Ammon's horn (tissue), 1 donor: Measurements from ENCODE around the gene PIR.

Experiments used
- DNase-seq: peaks from one replicate; pipeline ENCODE4 v3.0.0-alpha.2; 2016; ENCODE audit warnings: low spot score

The PIR gene

DNA sequence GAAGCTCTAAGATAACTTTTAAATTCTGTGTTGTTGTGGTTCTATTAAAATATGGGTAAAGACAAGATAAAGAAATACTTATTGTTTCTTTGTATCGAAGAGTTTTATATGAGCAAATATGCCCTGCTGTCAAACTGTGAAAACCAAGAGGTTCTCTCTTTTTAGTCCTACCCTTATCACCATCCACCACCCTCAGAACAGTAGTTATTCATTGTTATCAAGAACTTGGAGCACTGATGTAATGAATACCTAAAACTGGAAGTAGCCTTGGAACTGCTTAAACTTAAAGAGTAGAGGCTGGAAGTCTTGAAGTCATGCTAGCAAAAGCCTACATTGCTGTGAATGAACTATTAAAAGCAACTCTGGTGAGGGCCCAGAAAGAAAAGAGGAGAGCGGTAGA is 9.2 kb downstream of the PIR start:
- DNase-seq, result no peak

DNA sequence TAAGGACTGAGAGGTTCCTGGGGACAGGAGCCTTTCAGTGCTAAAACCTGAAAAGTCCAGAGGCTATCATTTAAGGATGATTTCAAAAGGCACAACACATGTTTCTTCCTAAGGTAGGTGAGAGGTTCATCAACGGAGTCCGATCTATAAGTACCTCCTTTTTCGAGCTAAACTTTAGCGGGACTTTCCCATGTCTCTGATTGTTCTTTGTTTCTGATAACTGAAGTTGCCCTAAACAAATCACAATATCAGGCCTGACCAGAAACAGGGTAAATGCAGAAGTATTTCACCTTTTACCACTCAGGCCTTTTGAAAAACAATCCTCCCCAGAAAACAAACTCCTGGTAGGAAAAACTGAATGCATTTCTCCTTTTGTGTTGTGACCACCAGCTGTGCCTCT is 17.6 kb downstream of the PIR start:
- no peak for DNase-seq

DNA sequence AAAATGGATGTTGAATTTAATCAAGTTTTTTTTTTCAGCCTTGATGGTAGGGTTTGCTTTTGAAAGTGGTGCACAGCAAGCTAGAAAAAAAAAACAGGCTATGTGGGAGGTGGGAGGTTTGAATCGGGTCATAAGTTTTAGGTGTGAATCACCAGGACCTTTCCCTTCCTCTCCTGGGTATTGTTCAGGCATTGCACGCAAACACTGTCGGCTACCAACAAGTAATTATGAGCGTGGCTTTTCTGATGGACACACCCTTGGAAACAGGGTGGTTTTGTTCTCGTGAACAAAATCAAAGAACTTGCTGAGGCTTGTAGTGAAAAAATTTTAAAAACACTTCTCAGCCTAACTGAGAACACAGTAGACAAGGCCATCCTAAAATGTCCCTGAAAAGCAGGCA is 18.1 kb downstream of the PIR start:
- DNase-seq, result no peak

DNA sequence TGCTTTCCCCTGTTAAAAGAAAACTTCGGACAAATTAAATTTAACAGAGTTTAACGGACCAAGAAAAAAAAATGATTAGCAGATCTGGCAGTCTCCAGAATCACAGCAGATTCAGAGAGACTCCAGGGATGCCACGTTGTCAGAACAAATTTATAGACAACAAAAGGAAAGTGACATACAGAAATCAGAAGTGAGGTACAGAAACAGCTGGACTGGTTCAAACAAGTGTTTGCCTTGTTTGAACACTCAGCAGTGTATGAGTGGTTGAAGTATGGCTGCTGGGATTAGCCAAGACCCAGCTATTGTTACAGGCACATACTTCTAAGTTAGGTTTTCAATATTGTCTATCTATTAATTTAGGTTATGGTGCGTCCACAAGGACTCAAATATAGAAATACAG is 19.1 kb downstream of the PIR start:
- no peak for DNase-seq

DNA sequence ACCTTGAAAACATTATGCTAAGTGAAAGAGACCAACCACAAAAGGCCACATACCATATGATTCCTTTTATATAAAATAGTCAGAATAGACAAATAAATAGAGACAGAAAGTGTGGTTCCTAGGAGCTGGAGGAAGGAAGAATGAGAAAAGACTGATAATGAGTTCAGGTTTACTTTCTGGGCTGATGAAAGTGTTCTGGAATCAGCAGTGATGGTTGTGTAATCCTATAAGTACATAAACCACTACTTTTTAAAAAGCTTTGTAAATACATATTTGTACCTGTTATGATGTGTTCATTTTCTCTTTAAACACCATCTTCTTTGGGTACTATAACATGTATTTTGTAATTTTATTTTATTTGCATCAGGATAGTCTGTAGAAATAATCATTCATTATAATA is 20.6 kb downstream of the PIR start:
- DNase-seq, result no peak

DNA sequence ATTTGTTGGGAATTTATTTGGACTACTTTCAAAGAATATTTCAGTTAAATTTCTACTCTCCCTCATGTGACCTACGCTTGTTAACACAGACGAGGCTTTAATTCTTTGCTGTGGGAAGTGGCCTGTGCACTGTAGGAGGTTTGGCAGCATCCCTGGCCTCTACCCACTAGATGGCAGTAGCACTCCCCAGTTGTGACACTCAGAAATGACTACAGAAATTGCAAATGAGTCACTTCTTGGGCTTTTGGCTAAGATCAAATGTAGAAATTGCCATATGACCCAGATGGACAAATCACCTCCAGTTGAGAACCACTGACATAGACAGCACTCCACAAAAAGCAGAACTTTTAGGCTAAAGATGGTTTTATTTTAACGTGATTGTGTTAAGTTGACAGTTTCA is 22.1 kb downstream of the PIR start:
- peak; percentile 75 for DNase-seq

DNA sequence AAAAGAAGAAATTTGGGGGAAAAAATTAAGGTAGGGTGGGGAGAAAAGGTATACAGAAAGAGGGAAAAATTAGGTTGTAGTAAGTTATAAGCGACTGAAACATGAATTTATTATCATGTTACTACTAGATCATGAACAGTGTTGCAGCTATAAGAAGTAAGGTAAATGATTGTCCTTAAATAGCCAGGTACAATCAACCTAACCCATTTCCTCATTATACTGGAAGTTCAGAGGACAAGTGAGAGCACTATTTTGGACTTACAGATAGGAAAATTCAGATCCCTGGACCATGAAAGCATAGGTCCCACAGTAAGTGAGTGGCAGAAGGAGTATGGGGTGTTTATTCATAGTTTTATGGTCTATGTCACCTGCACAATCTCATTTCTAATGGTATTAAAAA is 23.5 kb downstream of the PIR start:
- no peak for DNase-seq

DNA sequence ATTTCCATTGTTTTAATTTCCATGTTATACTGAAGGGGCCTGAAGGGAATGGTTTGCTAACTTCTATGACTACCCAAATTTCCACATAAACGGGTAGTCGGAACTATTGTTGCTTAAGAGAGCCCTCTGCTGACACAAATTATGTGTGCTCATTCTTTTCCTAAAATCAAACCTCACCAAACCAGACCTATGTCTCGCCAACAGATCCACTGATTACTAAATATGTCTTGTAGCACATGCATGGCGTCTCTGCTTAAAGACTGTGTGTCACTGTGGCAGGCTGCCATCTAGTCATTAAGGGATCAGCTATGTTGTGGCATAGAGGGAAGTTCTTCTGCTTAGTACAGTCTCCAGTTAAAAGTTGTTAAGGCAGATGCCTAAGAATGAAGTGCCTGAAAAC is 25.1 kb downstream of the PIR start:
- peak; percentile 24 for DNase-seq

DNA sequence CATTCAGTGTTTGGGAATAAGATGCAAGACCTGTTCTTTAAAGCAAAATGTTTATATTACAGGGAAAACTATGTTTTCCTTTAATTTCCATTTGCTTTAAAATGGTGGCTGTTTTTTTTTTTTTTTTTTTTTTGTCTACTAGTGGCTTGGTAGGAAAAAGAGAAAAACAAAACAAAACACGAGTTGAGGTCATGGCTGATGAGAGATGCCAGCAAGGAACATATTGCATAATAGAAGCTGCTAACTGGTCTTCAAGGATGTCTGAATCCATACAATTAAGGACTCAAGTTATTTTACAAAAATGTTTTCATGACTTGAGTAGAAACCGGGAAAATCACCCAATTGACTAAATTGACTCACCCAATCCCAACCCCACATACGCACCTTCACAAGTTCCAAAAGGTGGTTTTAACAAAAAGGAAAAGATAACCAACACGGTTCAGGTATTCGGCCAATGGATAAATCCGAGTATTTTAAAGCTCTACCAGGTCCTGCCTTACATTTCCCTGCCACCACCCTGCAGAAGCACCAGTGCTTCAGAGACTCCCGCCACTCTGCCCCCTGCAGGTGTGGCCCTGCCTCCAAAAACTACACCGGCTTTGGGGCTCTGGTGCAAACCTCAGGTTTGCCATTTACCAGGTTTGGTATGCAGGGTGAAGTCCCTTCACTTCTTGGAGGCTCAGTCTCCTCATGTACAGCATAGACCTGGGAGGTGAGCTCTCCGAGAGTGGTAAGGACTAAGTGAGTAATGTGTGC is 27.1 kb downstream of the PIR start:
- DNase-seq, result no peak

DNA sequence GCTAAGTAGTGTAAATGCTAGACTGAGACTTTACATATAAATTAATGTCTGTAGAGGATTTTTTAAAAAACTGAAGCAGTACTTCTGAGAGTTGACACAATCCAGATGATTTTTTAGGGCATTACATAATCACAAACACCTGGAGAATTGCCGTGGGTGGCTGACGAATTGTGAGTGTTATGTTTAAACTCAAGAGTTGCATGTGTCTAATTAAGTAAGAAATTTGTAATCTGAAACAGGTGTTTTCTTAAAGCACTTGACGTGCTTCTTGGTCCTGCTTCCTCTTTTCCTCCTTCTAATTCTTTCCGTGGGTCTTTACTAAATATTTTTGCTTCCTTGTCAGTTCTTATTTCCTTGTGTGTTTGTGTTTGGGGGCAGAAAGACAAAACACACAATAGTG is 27.8 kb downstream of the PIR start:
- no peak for DNase-seq

DNA sequence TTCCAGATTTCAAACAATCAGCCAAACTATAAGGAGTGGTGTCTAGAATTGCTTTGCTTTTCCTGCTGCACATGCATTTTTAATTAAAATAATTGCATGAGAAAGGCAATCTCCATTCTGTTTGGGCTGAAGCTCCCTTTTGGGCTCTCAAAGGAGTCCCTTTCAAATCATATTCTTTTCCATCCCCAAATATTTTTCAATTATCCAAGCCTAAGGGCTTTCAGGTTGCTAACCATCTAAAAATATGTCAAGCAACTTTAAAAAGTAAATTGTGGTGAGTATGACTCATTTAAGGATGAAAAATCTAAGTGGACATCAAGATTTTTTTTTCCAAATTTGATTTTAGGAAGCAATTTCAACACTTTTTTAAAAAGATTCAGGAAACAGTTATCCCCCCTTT is 28.4 kb downstream of the PIR start:
- no peak for DNase-seq

DNA sequence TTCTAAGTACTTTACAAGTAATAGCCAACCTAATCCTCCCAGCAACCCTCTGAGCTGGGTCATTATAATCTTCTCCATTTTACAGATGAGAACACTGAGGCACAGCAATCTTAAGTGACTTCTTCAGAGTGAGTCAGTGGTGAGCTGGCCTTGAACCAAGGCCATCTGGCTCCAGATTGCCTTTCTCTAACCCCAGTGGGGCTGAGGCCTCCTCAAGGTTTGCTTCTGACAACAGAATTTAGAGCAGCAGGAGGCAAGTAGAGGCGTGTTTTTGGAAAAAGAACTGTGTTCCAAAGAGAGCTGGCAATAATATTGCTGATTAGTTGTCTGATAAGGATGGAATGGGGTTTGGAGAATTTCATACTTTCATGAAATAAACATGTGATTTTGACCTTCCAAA is 41.2 kb downstream of the PIR start:
- DNase-seq, result no peak

DNA sequence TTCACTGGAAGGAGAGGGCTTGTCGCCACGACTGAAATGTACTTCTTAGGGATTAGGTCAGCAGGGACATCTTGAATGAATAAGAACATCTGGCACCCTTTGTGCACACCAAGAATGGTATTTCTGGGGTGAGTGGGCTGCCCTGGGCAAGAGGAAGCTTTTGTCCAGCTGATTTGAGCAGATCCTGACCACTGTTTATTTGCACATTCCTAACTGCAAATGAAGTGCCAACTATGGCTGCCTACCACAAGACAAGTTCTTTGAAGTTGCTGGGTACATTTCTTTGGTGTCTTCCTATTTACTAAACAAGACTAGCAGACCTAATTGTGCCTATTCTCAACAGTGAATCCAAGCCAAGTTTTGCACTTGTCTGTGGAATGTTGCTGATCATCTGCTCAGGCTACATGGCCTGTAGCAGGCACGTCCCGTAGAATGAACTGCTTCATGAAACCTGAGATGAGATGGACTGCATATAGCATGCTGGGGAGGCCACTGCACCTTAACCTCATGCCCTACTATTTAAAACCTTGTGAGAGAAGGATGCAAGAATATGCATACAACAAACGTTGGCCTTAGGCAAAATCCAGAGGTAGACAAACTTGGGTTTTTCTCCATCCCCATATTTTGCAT is 45.0 kb downstream of the PIR start:
- DNase-seq, result no peak

DNA sequence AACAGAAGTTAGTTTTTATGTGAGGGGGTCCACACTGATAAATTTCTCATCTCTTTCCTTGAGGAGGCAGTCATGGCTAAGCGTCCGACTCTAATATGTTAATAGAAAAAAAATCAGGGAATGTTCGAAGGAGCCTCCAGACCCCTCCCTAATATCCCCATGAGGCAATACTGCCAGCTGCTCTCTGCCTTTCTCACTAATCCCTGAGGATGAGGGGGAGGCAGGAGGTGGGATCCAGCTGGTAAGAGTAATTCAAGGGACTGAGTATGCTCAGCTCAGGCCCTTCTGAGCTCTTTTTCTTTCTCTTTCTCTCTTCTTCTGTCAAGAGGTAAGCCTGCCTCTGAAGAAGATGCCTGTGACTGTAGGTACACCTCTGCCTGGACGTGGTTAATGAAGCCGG is 51.7 kb downstream of the PIR start:
- DNase-seq, result no peak

DNA sequence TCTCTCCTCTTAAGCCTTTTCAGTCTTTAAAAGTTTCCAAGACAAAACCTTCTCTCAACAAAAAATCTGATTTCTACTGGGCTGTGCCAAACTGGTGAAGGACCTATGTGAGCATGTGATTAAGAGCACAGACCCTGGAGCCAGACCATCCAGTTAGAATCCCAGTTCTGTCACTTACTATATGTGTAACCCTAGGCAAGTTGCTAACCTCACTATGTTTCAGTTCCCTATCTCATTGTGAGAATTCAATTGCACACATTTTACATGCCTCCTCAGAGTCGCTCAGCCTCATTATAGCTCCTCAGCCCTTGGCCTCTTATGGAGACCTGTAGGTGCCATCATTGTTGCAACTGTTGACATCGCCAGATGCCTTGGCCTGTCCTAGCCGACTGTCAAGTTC is 54.8 kb downstream of the PIR start:
- DNase-seq, result peak; percentile 2

DNA sequence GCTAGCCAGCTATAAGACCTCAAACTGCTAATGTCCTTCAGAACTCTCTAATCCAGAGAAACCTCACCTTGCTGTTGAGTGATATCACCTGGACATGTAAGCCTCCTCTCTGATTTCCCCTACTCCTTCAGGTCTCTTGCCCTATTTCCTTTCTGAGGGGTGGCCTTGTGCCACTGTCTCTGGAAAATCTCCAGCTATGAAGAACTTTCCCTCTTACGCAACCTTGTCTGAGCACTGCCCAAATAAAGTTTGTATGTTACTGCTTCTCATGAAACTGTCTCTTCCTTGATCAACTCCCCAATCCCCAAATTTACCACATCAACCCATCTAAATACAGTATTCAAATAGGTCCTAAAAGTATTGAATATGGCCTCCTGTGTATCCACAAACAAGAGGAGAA is 55.4 kb downstream of the PIR start:
- no peak for DNase-seq

DNA sequence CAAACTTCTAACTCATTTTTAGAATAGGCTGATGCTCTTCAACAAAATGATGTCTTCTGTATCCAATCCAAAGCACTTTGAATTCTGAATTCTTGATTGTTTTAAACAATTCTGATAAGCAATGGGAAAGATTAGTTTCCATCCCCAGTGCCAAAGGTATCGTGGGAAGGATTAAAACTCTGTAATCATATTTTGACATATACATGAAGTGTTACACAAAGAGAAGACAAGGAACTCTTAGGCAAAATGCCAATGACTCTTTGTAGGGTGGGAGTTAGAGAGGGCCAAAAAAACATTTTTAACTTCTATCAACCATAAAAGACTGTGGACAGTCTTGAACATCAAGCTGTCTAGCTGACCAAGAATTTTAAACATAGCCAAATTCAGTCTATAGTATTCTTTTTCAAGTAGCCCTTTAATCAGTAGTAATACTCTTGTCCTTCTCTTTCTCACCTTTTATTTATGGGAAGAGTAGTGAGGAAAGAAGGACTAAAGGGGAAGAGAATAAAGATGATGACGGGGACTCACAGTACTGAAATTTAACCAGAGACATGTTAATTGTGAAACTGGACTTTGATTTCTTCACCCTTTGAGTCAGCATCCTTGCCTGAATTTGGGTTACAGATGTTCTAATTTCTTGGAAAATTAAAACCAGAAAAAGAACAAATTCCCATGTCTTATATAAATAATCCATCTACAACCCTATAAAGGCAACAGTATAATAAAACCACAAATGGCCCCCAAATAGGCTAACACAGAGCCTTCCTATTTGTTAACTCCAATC is 57.1 kb downstream of the PIR start:
- no peak for DNase-seq

DNA sequence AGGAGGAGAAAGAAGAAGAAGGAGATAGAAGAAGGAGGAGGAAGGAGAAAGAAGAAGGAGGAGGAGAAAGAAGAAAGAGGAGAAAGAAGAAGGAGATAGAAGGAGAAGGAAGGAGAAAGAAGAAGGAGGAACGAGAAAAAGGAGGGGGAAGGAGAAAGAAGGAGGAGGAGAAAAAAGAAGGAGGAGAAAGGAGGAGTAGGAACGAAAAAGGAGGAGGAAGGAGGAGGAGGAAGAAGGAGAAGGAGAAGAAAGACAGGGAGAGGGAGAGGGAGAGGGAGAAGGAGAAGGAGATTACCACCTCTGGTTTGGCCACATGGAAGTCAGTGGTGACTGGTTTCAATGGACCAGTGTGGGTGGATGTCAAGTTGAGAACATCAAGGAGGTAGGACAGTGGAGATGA is 58.9 kb downstream of the PIR start:
- DNase-seq, result no peak

DNA sequence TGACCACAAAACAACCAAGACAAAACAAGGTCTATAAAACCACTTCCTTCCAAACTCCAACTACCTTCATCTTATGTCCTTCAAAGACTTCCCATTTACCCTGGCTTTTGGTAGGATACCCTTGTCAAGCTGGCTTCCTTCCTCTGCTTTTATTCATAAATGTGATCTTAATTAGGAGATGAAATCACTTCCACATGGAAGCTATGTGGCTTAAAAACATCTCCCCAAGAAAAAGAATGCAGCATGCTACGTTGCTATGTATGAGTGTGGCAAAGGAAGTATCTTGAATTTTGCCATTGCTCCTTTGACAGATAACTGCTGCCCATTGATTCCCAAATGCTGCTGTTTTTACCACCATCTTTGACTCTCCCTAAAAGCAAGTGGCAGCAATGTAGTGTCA is 62.5 kb downstream of the PIR start:
- no peak for DNase-seq

DNA sequence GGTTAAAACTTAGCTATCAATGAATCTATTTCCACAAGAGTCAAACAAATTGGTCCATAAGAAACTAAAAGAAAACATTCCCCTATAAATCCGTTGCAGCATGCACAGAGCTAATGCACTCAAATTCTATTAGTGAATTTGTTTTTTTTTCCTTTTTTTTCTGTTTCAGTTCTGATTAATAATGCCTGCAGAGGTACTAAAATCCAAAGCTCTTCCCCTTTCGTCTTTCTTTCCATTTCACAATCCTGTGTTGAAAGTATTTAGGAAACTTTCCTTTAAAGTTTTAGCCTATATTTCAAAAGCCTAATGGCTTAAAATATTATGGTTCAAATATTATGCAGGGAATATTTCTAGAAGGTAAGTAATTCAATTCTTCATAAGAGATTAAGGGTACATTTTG is 63.1 kb downstream of the PIR start:
- no peak for DNase-seq

DNA sequence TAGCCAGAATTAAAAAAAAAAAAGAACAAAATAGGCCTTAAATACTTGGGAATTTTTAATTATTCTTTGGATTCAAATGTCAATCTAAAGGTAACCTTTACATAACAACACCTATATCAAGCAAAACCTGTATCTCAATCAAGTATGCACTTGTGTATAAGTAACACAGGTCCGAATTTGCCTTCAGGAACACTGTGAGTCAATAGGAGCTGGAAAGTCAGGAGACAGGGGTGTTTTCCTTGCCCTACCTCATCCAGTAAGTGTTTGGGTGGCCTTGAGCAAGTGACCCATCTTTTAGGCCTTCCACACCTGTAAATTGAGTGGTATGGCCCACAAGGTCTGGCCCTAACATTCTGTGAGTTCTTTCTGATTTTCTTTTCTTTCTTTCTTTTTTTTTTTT is 68.1 kb downstream of the PIR start:
- DNase-seq, result no peak

DNA sequence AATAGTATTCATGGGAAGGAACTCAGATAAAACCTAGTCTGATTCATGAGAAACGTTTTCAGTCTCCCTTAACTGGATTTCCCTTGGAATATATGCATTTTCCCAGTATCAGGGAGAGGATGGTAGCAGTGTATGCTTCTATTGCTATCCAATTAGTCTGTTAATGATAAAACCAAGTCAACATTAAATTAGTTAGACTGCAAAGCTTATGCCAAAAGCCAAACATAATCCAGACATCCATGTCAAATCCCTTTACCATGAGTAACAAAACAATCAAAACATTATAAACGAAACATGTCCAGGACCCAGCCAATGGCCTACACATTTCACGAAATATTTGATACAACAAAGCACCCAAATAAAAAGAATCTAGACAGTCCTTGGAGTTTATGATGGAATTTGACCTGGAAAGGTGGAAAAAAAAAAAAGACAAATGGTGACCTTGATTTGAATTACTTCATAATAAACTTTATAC is 74.4 kb downstream of the PIR start:
- no peak for DNase-seq

DNA sequence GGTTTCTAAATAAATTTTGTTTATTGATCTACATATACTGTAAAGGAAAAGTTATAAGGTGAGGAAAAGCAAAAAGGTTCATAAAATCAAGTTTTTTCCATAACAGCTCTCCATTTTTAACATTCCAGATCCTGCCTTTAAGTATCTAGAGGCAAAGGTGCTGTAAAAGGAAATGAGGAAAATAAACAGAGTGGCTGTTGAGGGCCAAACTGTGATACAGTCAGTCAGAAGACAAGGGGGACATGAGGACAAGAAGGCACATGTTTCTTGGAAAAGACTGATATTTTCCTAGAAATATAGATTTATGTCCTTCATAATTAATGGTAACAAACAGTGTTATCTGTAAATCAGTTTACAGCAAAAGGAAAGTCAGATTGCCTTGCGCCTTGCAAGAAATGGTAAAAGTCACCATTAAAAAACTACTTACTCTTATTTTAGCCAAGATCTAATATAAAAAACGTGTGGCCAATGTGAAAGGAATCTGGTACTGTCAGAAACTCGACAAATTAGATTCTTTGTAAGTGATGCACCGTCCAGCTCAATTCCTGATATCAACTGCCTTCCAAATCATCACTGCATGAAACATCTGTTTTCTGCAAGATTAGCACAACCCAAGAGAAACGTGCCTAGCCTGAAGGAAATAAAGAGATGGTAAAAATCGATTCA is 75.0 kb downstream of the PIR start:
- no peak for DNase-seq
